A549 (cell line): ENCODE data around the gene SLX9. TPM values are rescaled to one million over a fixed set of nuclear protein-coding genes. Genes with fewer than 3 reads are reported as not detected.

Source experiments
- ATAC-seq, 2 experiments: fragments of 200-7000 bp in 1 of 2; fragments of >200 bp in 1 of 2; cut with Nextera tagmentation in 1 of 2; cut with Tn5 transposase in 1 of 2; 3 replicates each; pipeline versions ENCODE4 v1.8.0 to v1.9.1; 2018 to 2020; ENCODE audit warnings: mild to moderate bottlenecking in 1 of 2, moderate library complexity in 1 of 2
- CTCF ChIA-PET: fragments of 300-600 bp; sonication (Branson Sonifier 250); formaldehyde crosslinking; extraction: SDS; loops from one replicate; lab custom pipeline; 2021; ENCODE audit warnings: antibody characterized with exemption, inconsistent platforms; lab: Yijun Ruan, JAX
- POLR2A ChIA-PET: fragments of 350-600 bp; formaldehyde crosslinking; extraction: SDS; loops from one replicate; lab custom pipeline; 2021; ENCODE audit warnings: antibody characterized with exemption, inconsistent platforms; lab: Yijun Ruan, JAX
- DNase-seq, 2 experiments: peaks; one replicate each; pipeline versions ENCODE4 v3.0.0 to v3.0.0-alpha.2; 2011 to 2016; ENCODE audit warnings: low read depth in 1 of 2, low spot score in 1 of 2
- FAIRE-seq: peaks from 2 replicates; lab custom pipeline; 2011; peaks lifted over from hg19 to GRCh38; lab: Jason Lieb, UNC
- H3K27ac ChIP-seq, 2 experiments: fragments of >200 bp; sonication (Bioruptor Twin); formaldehyde crosslinking; 3 replicates each; pipeline ENCODE4 v1.5.1; 2016 to 2017
- H3K4me1 ChIP-seq: fragments of >200 bp; sonication (Bioruptor Twin); formaldehyde crosslinking; 3 replicates; pipeline ENCODE4 v1.6.1; 2016
- H3K4me2 ChIP-seq: fragments of >200 bp; sonication (Bioruptor Twin); formaldehyde crosslinking; 3 replicates; pipeline ENCODE4 v1.6.1; 2016
- H3K4me3 ChIP-seq: fragments of >200 bp; sonication (Bioruptor Twin); formaldehyde crosslinking; 3 replicates; pipeline ENCODE4 v1.5.1; 2016
- H3K9me3 ChIP-seq: fragments of >200 bp; sonication (Bioruptor Twin); formaldehyde crosslinking; 3 replicates; pipeline ENCODE4 v1.6.1; 2016
- ATOH8 ChIP-seq: fragments of 250-450 bp; sonication (Bioruptor Pico); IDR thresholded peaks from 2 replicates; pipeline ENCODE4 v1.5.0; 2020; ENCODE audit warnings: low read depth, mild to moderate bottlenecking, moderate library complexity
- CEBPB ChIP-seq, 2 experiments: fragments of >200 bp in 1 of 2; sonication (Bioruptor Twin) in 1 of 2; formaldehyde crosslinking in 1 of 2; IDR thresholded peaks; 2 replicates each; pipeline ENCODE4 v1.6.1; 2012 to 2016
- ELK1 ChIP-seq: fragments of 150-350 bp; IDR thresholded peaks from 2 replicates; pipeline ENCODE4 v1.6.1; 2014; ENCODE audit warnings: low read depth, mild to moderate bottlenecking, low read length
- EP300 ChIP-seq, 2 experiments: fragments of >200 bp; sonication (Bioruptor Twin); formaldehyde crosslinking; IDR thresholded peaks; 2 replicates in 1 of 2; 3 replicates in 1 of 2; pipeline ENCODE4 v1.6.1; 2016 to 2017
- FOSB ChIP-seq: fragments of 250-450 bp; sonication (Bioruptor Pico); IDR thresholded peaks from 2 replicates; pipeline ENCODE4 v1.5.0; 2020; ENCODE audit warnings: mild to moderate bottlenecking, moderate library complexity
- FOXS1 ChIP-seq: fragments of 250-450 bp; sonication (Bioruptor Pico); IDR thresholded peaks from 2 replicates; pipeline ENCODE4 v1.5.0; 2020; ENCODE audit warnings: mild to moderate bottlenecking, moderate library complexity
- HDAC2 ChIP-seq: fragments of 200-600 bp; sonication (generic); IDR thresholded peaks from 2 replicates; pipeline ENCODE4 v1.6.1; 2016
- HES2 ChIP-seq: fragments of >200 bp; sonication (Bioruptor Twin); formaldehyde crosslinking; IDR thresholded peaks from 2 replicates; pipeline ENCODE4 v1.6.1; 2016
- HEYL ChIP-seq: fragments of 250-450 bp; sonication (Bioruptor Pico); IDR thresholded peaks from 2 replicates; pipeline ENCODE4 v1.8.0; 2021; ENCODE audit warnings: mild to moderate bottlenecking, moderate library complexity
- HOXB13 ChIP-seq: fragments of 250-450 bp; sonication (Bioruptor Pico); IDR thresholded peaks from 2 replicates; pipeline ENCODE4 v1.5.0; 2020; ENCODE audit warnings: low read depth, mild to moderate bottlenecking, moderate library complexity
- HOXB5 ChIP-seq: fragments of 250-450 bp; sonication (Bioruptor Pico); IDR thresholded peaks from 2 replicates; pipeline ENCODE4 v1.5.0; 2020; ENCODE audit warnings: mild to moderate bottlenecking, moderate library complexity
- JUNB ChIP-seq: fragments of >200 bp; sonication (Bioruptor Twin); formaldehyde crosslinking; IDR thresholded peaks from 2 replicates; pipeline ENCODE4 v1.6.1; 2016
- KDM5A ChIP-seq: fragments of 200-600 bp; sonication (generic); IDR thresholded peaks from 2 replicates; pipeline ENCODE4 v1.6.1; 2016; ENCODE audit warnings: antibody characterized with exemption, mild to moderate bottlenecking
- MAZ ChIP-seq: fragments of 150-350 bp; IDR thresholded peaks from 2 replicates; pipeline ENCODE4 v1.6.1; 2014; ENCODE audit warnings: antibody characterized with exemption, low read depth, low read length, borderline replicate concordance
- MYC ChIP-seq: IDR thresholded peaks from 2 replicates; pipeline ENCODE4 v1.6.1; 2012; ENCODE audit warnings: mild to moderate bottlenecking, inconsistent platforms, low read length, improper control_type of control experiment, borderline replicate concordance
- NFE2L2 ChIP-seq: fragments of 150-350 bp; conservative IDR thresholded peaks from 2 replicates; pipeline ENCODE4 v1.6.1; 2014; ENCODE audit warnings: low read length
- NR3C1 ChIP-seq: fragments of >200 bp; sonication (Bioruptor Twin); formaldehyde crosslinking; IDR thresholded peaks from 3 replicates; pipeline ENCODE4 v1.6.1; 2017
- POLR2A ChIP-seq: IDR thresholded peaks from 2 replicates; pipeline ENCODE4 v1.6.1; 2012; ENCODE audit warnings: mild to moderate bottlenecking, low read length
- POLR2AphosphoS2 ChIP-seq: conservative IDR thresholded peaks from 2 replicates; pipeline ENCODE4 v1.6.1; 2012; ENCODE audit warnings: low read length, improper control_type of control experiment, inconsistent platforms
- RARB ChIP-seq: fragments of 250-450 bp; sonication (Bioruptor Pico); IDR thresholded peaks from 2 replicates; pipeline ENCODE4 v1.8.0; 2021; ENCODE audit warnings: mild to moderate bottlenecking, moderate library complexity
- RCOR1 ChIP-seq: fragments of 150-350 bp; IDR thresholded peaks from 2 replicates; pipeline ENCODE4 v1.6.1; 2014; ENCODE audit warnings: antibody characterized with exemption, low read length, low read depth
- RNF2 ChIP-seq: fragments of 200-600 bp; sonication (generic); IDR thresholded peaks from 2 replicates; pipeline ENCODE4 v1.6.1; 2016; ENCODE audit warnings: low read depth, mild to moderate bottlenecking, antibody characterized with exemption, moderate library complexity, borderline replicate concordance
- SMC3 ChIP-seq: fragments of >200 bp; sonication (Bioruptor Twin); formaldehyde crosslinking; IDR thresholded peaks from 3 replicates; pipeline ENCODE4 v1.6.1; 2018; ENCODE audit warnings: inconsistent platforms
- SREBF2 ChIP-seq: fragments of 450-650 bp; IDR thresholded peaks from 2 replicates; pipeline ENCODE4 v1.6.1; 2014; ENCODE audit warnings: mild to moderate bottlenecking, moderate library complexity
- TFCP2L1 ChIP-seq: fragments of 250-450 bp; sonication (Bioruptor Pico); IDR thresholded peaks from 2 replicates; pipeline ENCODE4 v1.5.0; 2021; ENCODE audit warnings: mild to moderate bottlenecking
- TP53 ChIP-seq: fragments of 250-450 bp; sonication (Bioruptor Pico); IDR thresholded peaks from 2 replicates; pipeline ENCODE4 v1.5.0; 2021; ENCODE audit warnings: mild to moderate bottlenecking, moderate library complexity
- USF2 ChIP-seq: fragments of 450-650 bp; IDR thresholded peaks from 2 replicates; pipeline ENCODE4 v1.6.1; 2014; ENCODE audit warnings: antibody characterized with exemption
- ZC3H11A ChIP-seq: fragments of 450-650 bp; IDR thresholded peaks from 2 replicates; pipeline ENCODE4 v1.6.1; 2014; ENCODE audit warnings: antibody characterized with exemption, mild to moderate bottlenecking
- ZFP36 ChIP-seq: fragments of 450-650 bp; IDR thresholded peaks from 2 replicates; pipeline ENCODE4 v1.6.1; 2014; ENCODE audit warnings: borderline replicate concordance; ENCODE audit not compliant: partially characterized antibody
- WGBS: methylation state at CpG from one replicate; pipeline ENCODE4 v1.1.6; 2017; ENCODE audit errors: missing lambda C conversion rate; 5-methylcytosine and 5-hydroxymethylcytosine counted together
- polyA plus RNA-seq, 4 experiments: library from polyadenylated mRNA; depleted of rRNA in 3 of 4; stranded (reverse); fragments of >200 nt; fragmentation: RNase III in 1 of 4; extraction: RNeasy Plus Mini Kit Qiagen cat#74134 plus additional on column Dnase treatment in 1 of 4; gene quantifications; 2 replicates in 3 of 4; 3 replicates in 1 of 4; pipeline ENCODE4 v1.2.3, GENCODE V29; 2011 to 2017
- TF ChIP-seq, protein P1 (sequence below): IDR thresholded peaks from 2 replicates; pipeline ENCODE4 v1.6.1; 2012

Gene SLX9
- polyA plus RNA-seq, 2 of the 4 experiments (the other 2 are of a cell fraction), result 26.9 to 40.6 TPM

GRCh38 chr21:44899768-44900558, 39.9 kb upstream of the SLX9 start:
- FAIRE-seq, result no peak
- Histone ChIP-seq H3K9me3 (no peaks in the 10 kb centered on the region), H3K4me1 (no peaks in the 10 kb centered on the region), H3K4me2 (no peak overlapping the region), H3K4me3 (no peak overlapping the region), H3K27ac (no peak overlapping the region)
- ChIA-PET CTCF (no interaction called here), POLR2A (no interaction called here)
- DNase-seq, result no peak
- ATAC-seq, result no peak
- 87% methylated on average over 21 of the region's 37 CpGs for WGBS
- no peak for TF ChIP-seq ZC3H11A
- no peak for TF ChIP-seq HES2
- TF ChIP-seq ZFP36, result no peak
- TF ChIP-seq NR3C1, result no peak
- no peak for TF ChIP-seq RARB
- TF ChIP-seq RCOR1, result no peak
- TF ChIP-seq TP53 (CRISPR knock-in tag), result no peak
- TF ChIP-seq ATOH8 (CRISPR knock-in tag), result no peak
- no peak for TF ChIP-seq POLR2A
- no peak for TF ChIP-seq MYC
- TF ChIP-seq, protein P1, sequence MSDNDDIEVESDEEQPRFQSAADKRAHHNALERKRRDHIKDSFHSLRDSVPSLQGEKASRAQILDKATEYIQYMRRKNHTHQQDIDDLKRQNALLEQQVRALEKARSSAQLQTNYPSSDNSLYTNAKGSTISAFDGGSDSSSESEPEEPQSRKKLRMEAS, result no peak
- no peak for TF ChIP-seq CEBPB (IDR thresholded peaks at IDR 0.05)
- TF ChIP-seq RNF2, result no peak
- no peak for TF ChIP-seq TFCP2L1 (CRISPR knock-in tag)
- TF ChIP-seq SMC3, result no peak
- no peak for TF ChIP-seq SREBF2
- TF ChIP-seq EP300 (IDR thresholded peaks at IDR 0.05), result no peak
- no peak for TF ChIP-seq USF2

- ATAC-seq, result no peak
- no peak overlapping the region for H3K4me3 ChIP-seq
- TF ChIP-seq ELK1 (no peak), RARB (no peak), POLR2AphosphoS2 (no peak), NFE2L2 (no peak), RNF2 (no peak), FOSB (CRISPR knock-in tag) (no peak), HOXB5 (no peak), EP300 (IDR thresholded peaks at IDR 0.05) (no peak), HOXB13 (CRISPR knock-in tag) (no peak), FOXS1 (CRISPR knock-in tag) (no peak), MAZ (no peak), USF2 (no peak), KDM5A (no peak), TFCP2L1 (CRISPR knock-in tag) (no peak), HEYL (CRISPR knock-in tag) (no peak), HDAC2 (no peak), JUNB (no peak)
- no peaks in the 10 kb centered on the region for H3K4me1 ChIP-seq
- ChIA-PET CTCF (no interaction called here), POLR2A (no interaction called here)
- no peak for FAIRE-seq
- no peaks in the 10 kb centered on the region for H3K9me3 ChIP-seq
- WGBS, result 81% methylated on average over 21 of the region's 28 CpGs
- H3K27ac ChIP-seq, result no peak overlapping the region
- no peak for DNase-seq
- H3K4me2 ChIP-seq, result no peak overlapping the region
These were observed 39.1 kb upstream of the SLX9 start for GRCh38 chr21:44900559-44901251.
